Right ventricle myocardium inferior (tissue), 1 donor: ENCODE data around the gene EMD. TPM values are rescaled to one million over a fixed set of nuclear protein-coding genes. Genes with fewer than 3 reads are reported as not detected.
A peak's percentile ranks its signal among the peaks of the same experiment; 100 is the strongest.

ENCODE experiments used
- ATAC-seq: fragments of 200-7000 bp; cut with Tn5 transposase; one replicate; pipeline ENCODE4 v1.9.1; 2020; ENCODE audit warnings: mild to moderate bottlenecking, moderate library complexity
- DNase-seq: peaks from one replicate; pipeline ENCODE4 v3.0.0; 2021; ENCODE audit errors: missing footprints
- intact Hi-C: fragments of 100-400 bp; cut with DNase I; formaldehyde crosslinking; loops from one replicate; pipeline ENCODE4 v1.11.0; 2022
- total RNA-seq: library from RNA; stranded (reverse); fragmentation: NEBNext Ultra II Directional; extraction: Animal tissue kit (Norgen Biotek cat#: 25700); gene quantifications from one replicate; pipeline ENCODE4 v1.2.1, GENCODE V29; 2021
- donor health status: DM: no; HTN: yes; CAD: no; lungs with severe emphysema.

Gene EMD
- total RNA-seq, 1 donor from 2014 or later = 51.1 TPM

GRCh38 chrX:154368630-154369448, 10.3 kb upstream of the EMD start:
- peak; percentile 38 for ATAC-seq
- intact Hi-C loops = no loop called here
- DNase-seq = peak; percentile 88

DNA sequence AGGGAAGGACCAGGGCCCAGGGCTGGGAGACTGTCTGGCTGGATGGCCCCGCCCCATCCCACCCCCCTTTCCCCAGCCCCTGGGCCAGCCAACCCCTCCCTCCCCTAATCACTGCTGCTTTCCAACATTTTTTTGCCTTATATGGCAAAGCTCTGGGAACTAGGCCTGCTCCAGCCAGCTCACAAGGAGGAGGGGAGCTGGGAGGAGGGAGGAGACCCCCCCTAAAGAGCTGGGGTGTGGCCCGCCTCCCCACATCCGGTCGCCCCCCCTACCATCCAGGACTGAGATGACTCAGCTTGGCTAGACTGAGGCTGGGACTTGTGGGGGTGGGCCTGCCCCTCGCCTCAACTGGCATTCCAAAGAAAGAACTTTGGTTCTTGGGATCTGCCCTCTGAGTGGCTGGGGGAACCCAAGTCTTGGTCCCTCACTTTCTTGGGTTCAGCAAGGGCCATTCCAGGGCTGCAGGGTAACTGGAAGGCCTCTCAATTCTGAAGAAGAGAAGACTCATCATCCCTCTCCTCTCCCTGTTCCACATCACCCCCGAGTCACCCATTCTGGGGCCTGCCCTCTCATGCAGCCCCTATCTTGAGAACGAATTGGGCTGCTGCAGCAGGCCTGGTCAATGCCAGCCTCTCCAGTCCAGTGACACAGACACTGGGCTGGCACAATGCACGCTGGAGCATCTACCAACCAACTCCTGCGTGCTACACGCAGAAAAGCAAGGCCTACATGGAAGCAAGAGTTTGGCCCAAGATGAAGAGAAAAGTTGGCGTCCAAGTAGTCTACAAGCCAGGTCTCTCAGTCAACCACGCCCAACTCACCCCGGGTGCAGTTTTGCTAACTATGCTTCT, 9.4 kb upstream of the EMD start:
- intact Hi-C loops = loop anchor here (10.0 kb wide), 1 partner anchor 395 kb away; the partner anchor contains the start of genes HCFC1 and TMEM187
- DNase-seq (peak; percentile 84), ATAC-seq (peak; percentile 62)

GRCh38 chrX:154370300-154371016, 8.6 kb upstream of the EMD start:
- no peak for ATAC-seq
- peak; percentile 63 for DNase-seq
- intact Hi-C loops = loop anchor here (10.0 kb wide), 1 partner anchor 396 kb away; the partner anchor contains the start of genes HCFC1 and TMEM187

DNA sequence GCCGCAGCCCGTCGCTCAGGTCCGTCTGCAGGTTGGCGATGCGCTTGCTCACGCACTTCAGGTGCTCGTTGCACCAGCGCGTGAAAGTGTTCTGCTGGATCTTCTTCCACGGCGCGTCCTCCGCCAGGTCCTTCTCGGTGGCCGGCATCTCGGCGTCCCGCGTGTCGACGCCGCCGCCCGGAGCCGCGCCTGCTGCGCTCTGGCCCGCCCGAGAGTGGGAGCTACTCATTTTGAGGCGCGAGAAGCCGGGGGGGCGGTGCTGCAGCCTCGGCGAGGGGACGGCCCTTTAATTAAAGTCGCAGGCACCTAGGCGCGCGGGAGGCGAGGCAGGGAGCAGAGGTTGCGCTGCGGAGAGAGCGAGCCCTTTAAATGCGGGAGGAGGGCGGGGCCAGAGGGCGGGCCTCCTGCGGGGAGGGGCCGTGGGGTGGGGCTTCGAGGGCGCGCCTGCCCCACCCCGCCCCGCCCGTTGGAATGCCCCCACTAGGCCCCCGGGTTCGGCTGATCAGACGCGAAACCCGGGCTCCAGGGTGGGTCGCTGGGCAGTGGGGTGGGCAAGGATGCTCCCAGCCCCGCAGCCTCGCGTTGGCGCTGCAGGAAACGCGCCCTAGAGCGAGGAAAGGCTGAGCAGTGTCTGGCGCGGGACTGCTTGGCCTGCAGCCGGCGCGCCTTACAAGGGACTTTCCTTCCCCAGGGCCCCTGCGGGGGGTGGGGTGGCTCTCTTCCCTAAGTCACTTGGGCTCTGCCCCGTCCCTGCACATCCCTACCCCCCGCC, 7.9 kb upstream of the EMD start:
- intact Hi-C loops = loop anchor here (10.0 kb wide), 1 partner anchor 396 kb away; the partner anchor contains the start of genes HCFC1 and TMEM187

DNA sequence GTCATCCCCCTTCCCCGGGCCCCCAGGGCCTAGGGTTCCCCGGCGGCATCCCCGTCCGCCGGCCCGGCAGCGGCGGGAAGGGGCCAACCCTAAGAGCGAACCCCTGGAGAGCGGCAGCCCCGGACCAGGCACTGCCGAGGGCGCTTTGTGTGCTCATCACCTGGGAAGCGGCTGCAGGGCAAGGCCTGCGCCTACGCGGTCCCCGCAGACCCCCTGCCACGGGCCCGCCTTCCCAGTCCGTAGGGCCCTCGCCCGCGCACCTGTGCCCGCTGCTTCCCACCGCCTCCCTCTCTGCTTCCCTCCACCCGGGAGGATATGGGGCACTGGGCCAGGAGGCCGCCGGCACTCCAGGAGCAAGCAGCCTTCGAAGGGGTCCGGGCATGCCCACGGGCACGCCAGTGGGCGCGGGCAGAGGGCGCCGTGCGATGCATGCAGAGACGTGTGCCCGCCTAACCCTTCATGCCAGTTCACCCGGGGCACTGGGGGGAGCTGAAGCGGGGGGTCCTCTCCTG, 7.2 kb upstream of the EMD start:
- no peak for ATAC-seq
- peak; percentile 60 for DNase-seq
- intact Hi-C loops = loop anchor here (10.0 kb wide), 1 partner anchor 397 kb away; the partner anchor contains the start of genes HCFC1 and TMEM187

More for the DNA sequence above, 7.9 kb upstream of the EMD start:
- peak; percentile 97 for DNase-seq
- ATAC-seq = peak; percentile 73

- no peak for DNase-seq
Observed at GRCh38 chrX:154372612-154373022, 6.5 kb upstream of the EMD start.

DNA sequence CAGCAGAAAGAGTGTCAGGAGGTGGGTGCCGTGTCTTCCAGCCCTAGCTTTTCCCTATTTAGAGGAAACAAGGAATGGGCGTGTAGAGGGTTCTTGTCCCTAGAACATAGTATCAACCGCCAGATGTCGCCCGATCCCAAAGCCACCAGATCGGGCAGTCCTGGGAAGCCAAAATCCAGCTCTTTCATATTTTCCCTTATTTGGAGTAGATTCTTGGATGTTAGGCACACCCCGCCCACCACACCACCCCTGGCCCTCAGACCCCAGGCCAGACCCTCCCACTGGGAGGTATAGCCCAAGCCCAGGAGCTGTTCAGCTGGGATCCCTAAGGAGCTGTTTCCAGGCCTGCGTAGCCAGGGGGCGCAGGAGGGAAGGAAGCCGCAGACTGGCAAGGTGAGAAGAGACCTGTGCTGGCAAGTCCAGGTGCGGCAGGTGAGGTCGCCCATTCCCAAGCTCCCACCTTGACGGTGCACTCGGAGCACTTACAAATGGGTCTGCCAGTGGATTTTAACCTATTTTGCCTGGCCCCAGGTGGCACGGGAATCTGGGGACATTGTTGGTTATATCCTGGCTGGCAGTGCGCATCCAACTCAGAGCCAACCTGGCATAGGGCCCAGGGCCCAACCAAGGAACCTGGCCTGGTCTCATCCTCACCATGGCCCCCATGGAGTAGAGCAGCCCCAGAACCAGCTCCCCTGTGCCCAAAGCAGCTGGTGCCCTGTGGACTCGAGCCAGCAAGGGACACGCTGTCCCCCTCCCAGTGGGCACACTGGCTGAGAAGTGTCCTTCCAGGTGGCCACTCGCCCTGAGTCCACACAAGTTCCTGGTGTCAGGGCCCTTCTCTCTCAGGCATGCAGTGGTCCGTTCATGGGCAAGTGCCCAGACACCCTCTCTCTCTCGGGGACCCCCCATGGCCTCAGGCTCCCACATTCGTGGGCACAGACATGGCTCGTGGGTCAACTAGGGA, 5.5 kb upstream of the EMD start:
- DNase-seq (peak; percentile 76), ATAC-seq (no peak)
- intact Hi-C loops = loop anchor here (10.0 kb wide), 1 partner anchor 399 kb away; the partner anchor contains the start of genes HCFC1 and TMEM187

More at GRCh38 chrX:154372612-154373022, 6.5 kb upstream of the EMD start:
- no peak for ATAC-seq
- intact Hi-C loops = loop anchor here (10.0 kb wide), 1 partner anchor 398 kb away; the partner anchor contains the start of genes HCFC1 and TMEM187

DNA sequence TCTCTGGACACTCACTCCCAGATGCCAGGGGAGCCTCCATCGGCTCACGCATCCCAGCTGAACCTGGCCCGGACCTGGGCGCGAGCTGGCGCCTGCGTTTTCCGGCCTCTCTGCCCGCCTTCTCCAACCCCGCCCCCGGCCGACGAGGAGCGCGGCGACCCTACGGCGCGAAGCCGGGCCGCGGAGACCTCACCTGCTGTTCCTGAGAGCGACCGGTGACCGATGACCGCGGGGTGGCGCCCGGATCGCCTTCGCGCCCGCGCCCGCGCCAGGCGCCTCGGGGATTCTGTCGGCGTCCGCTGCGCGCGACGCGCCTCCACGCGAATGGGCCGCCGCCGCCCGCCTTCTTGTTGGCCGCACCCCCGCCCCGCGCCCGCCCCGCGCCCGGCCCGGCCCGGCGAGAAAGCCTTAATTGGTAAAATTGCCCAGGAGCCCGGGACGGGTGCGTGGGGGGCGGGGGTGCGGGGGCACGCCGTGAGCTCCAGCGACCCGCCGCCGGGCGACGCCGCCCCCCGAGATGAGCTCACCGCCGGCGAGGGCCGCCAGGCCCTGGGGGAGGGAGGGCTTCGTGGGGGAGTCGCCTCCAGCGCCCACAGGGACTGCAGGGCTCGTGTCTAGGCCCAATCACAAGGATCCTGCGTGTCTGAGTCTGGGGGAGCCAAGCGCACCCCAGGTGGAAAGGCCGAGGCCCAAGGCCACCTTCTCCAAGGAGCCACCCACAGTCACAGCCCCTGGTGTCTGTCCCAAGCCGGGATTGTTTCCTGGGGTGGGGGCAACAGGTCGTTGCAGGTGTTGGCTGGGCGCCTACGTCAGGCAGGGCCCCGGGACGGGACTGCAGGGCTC, 4.6 kb upstream of the EMD start, which contains the start of gene FLNA:
TSS of gene FLNA (minus strand) at position 322 of the 843 bp plus-strand sequence. CDS start 3,389 bp downstream, outside the sequence.
- DNase-seq (peak; percentile 66), ATAC-seq (no peak)
- intact Hi-C loops = loop anchor here (10.0 kb wide), 1 partner anchor 400 kb away; the partner anchor contains the start of genes HCFC1 and TMEM187

DNA sequence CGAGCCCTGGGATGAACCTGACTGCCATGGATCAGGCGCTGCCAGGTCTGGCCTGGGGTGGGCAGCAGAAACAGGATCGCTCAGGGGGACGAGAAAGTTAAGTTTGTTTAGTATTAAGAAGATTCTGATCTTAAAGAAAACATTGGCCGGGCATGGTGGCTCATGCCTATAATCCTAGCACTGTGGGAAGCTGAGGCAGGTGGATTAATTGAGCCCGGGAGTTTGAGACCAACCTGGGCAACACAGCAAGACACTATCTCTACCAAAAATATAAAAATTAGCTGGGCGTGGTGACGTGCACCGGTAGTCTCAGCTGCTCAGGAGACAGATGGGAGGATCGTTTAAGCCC, 4.0 kb upstream of the EMD start:
- ATAC-seq (no peak), DNase-seq (no peak)
- intact Hi-C loops = loop anchor here (10.0 kb wide), 1 partner anchor 400 kb away; the partner anchor contains the start of genes HCFC1 and TMEM187

GRCh38 chrX:154376774-154377173, 2.3 kb upstream of the EMD start:
- ATAC-seq = no peak
- intact Hi-C loops = loop anchor here (10.0 kb wide), 1 partner anchor 402 kb away; the partner anchor contains the start of genes HCFC1 and TMEM187

DNA sequence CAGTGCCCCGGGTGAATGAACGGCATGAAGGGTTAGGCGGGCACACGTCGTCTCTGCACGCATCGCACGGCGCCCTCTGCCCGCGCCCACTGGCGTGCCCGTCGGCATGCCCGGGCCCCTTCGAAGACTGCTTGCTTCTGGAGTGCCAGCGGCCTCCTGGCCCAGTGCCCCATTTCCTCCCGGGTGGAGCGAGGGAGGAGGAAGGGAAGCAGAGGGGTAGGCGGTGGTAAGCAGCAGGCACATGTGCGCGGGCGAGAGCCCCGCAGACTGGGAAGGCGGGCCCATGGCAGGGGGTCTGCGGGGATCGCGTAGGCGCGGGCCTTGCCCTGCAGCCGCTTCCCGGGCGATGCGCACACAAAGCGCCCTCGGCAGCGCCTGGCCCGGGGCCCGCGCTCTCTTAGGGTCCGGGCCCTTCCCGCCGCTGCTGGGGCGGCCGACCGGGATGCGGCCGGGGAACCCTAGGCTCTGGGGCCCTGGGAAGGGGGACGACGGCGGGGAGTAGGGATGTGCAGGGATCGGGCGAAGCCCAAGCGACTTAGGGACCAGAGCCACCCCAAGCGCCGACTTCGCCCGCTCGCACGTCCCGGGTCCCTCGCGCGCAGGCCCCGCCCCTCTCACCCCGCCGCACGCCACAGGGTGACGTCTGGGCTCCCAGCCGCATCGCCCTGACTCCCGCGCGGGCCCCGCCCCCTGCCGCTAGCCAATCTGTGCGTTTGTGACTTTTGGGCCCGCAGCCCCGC, 866 bp upstream of the EMD start:
- intact Hi-C loops = loop anchor here (10.0 kb wide), 1 partner anchor 403 kb away; the partner anchor contains the start of genes HCFC1 and TMEM187
- peak; percentile 81 for DNase-seq
- ATAC-seq = peak; percentile 6

More at GRCh38 chrX:154376774-154377173, 2.3 kb upstream of the EMD start:
- no peak for DNase-seq

DNA sequence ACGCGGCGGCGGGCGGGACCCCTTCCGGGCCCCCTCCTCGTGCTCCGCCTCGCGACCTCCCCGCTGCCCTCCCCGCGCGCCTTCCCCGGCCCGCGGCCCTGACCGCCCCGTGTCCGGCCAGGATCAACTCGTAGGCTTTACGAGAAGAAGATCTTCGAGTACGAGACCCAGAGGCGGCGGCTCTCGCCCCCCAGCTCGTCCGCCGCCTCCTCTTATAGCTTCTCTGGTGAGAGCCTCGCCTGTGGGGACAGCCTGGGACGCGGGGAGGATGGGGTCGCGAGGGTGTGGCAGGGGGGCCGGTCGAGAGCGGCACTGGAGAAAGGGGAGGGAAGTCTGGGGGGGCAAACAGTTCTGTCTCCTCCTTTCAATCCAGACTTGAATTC, 465 bp downstream of the EMD start:
- intact Hi-C loops = loop anchor here (10.0 kb wide), 1 partner anchor 405 kb away; the partner anchor contains the start of genes HCFC1 and TMEM187
- no peak for ATAC-seq
- peak; percentile 66 for DNase-seq

DNA sequence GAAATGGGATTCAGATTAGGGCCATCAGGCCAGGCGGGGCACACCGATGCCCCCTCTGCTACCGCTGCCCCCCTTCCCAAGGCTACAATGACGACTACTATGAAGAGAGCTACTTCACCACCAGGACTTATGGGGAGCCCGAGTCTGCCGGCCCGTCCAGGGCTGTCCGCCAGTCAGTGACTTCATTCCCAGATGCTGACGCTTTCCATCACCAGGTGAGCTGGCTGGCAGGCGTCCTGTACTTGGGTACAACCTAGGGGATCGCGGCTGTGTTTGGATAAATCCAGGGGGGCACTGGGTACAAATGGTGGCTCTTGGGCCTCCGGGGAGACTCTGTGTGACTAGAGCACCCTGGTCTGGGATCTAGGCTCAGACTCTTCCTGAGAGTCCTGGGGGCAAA, 1.1 kb downstream of the EMD start:
- ATAC-seq (no peak), DNase-seq (peak; percentile 27)
- intact Hi-C loops = loop anchor here (10.0 kb wide), 1 partner anchor 365 kb away; the partner anchor contains the start of gene IRAK1

DNA sequence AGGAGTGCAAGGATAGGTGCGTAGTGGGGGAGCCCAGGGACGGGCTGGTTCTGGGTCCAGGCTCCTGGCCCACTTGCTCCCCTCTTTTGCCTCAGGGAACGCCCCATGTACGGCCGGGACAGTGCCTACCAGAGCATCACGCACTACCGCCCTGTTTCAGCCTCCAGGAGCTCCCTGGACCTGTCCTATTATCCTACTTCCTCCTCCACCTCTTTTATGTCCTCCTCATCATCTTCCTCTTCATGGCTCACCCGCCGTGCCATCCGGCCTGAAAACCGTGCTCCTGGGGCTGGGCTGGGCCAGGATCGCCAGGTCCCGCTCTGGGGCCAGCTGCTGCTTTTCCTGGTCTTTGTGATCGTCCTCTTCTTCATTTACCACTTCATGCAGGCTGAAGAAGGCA, 1.7 kb downstream of the EMD start:
- no peak for ATAC-seq
- intact Hi-C loops = loop anchor here (10.0 kb wide), 1 partner anchor 366 kb away; the partner anchor contains the start of gene IRAK1
- peak; percentile 9 for DNase-seq
